WTC11 (cell line): ENCODE measurements around the gene PDE12. TPM values are rescaled to one million over a fixed set of nuclear protein-coding genes. Genes with fewer than 3 reads are reported as not detected.

Experiments
- CTCF ChIP-seq: fragments of 200-600 bp; IDR thresholded peaks from 2 replicates; pipeline ENCODE4 v1.8.0; 2022; ENCODE audit warnings: antibody characterized with exemption
- EMX1 ChIP-seq: fragments of 250-450 bp; sonication (Bioruptor Pico); IDR thresholded peaks from 2 replicates; pipeline ENCODE4 v1.8.0; 2021; ENCODE audit warnings: mild to moderate bottlenecking
- ETV6 ChIP-seq: sonication (generic); formaldehyde crosslinking; IDR thresholded peaks from 2 replicates; pipeline ENCODE4 v1.8.1; 2022; ENCODE audit warnings: mild to moderate bottlenecking, missing genetic modification reagents
- IRF2 ChIP-seq: sonication (generic); formaldehyde crosslinking; IDR thresholded peaks from 2 replicates; pipeline ENCODE4 v1.8.0; 2022; ENCODE audit warnings: low read depth, missing genetic modification reagents, borderline replicate concordance
- SP1 ChIP-seq: sonication (generic); formaldehyde crosslinking; conservative IDR thresholded peaks from 2 replicates; pipeline ENCODE4 v1.8.1; 2022; ENCODE audit warnings: missing genetic modification reagents
- ZBTB21 ChIP-seq: sonication (generic); formaldehyde crosslinking; IDR thresholded peaks from 2 replicates; pipeline ENCODE4 v1.8.1; 2023; ENCODE audit warnings: mild to moderate bottlenecking, missing genetic modification reagents, borderline replicate concordance
- total RNA-seq: library from RNA; stranded (reverse); gene quantifications from 3 replicates; pipeline ENCODE4 v1.2.3, GENCODE V29; 2021

Gene PDE12
- total RNA-seq, 1 experiment from 2014 or later, result 16.4 TPM

GRCh38 chr3:57616233-57616632 is 60.2 kb downstream of the PDE12 start (continued):
- no peak for TF ChIP-seq EMX1 (CRISPR knock-in tag)
- no peak for TF ChIP-seq SP1
- TF ChIP-seq IRF2 (CRISPR knock-in tag), result no peak
- TF ChIP-seq ZBTB21 (CRISPR knock-in tag), result no peak
- no peak for TF ChIP-seq CTCF
- no peak for TF ChIP-seq ETV6 (CRISPR knock-in tag)

Other genes with a start within 250 kb of the PDE12 start
- gene DNAH12, start 11.9 kb upstream of the PDE12 start, total RNA-seq, result 0.02 TPM in 1 of 3 replicates, not detected in the others
- 117 to 118 TPM (median 117 TPM) in 3 replicates for gene ARF4, start 41.1 kb downstream of the PDE12 start, total RNA-seq
- gene DENND6A, start 136.8 kb downstream of the PDE12 start, total RNA-seq, result 12.4 to 15.1 TPM (median 13.9 TPM) in 3 replicates
- 75.5 to 79.5 TPM (median 78.3 TPM) in 3 replicates for gene SLMAP, start 200.0 kb downstream of the PDE12 start, total RNA-seq